Heart left ventricle (tissue), 13 donors: ENCODE results near the gene SRGAP2B.
"Not testable (repeated sequence)": the region's sequence is repeated elsewhere in the genome, so short reads cannot be mapped to it uniquely, and the experiment has no call there.

ENCODE experiments used
- CTCF ChIP-seq, 12 donors: fragments of 200-600 bp; sonication (generic) in 4 of 12; IDR thresholded peaks; one replicate each; pipeline versions ENCODE4 v1.5.0 to v1.8.0; 2018 to 2022; ENCODE audit warnings: antibody characterized with exemption in 12 of 12, mild to moderate bottlenecking in 5 of 12
- POLR2A ChIP-seq, 2 donors: fragments of 450-650 bp; IDR thresholded peaks; one replicate each; pipeline ENCODE4 v1.6.1; 2017; ENCODE audit warnings: antibody characterized with exemption in 2 of 2, mild to moderate bottlenecking in 2 of 2, moderate library complexity in 2 of 2
- donor health status: ischemic (EF 13 %, LVEDD 7.1; RV severe dilation, severe dysfunction).
- donor health status: DM: no; HTN: yes; CAD: no.
- donor health status: DM: no; HTN: no; CAD: no.
- donor health status: ischemic (EF 25% LVEDD 6.9; RV normal size, moderate dysfunction).
- donor health status: ischemic (EF 25% LVEDD 5.7; RV mildly dilated, moderate dysfunction).
- donor health status: ischemic (EF 35%, LVEDD 5.7; RV mildly dilated, moderate dysfunction).
- donor health status: nonischemic (EF 11% LVEDD 7.7; RV severe dilation, severe dysfunction).
- donor health status: DM: yes; HTN: yes; CAD: no.
- donor health status: PGD.
- donor health status: ischemic (EF 29% LVEDD 5.4; RV normal size, mild dysfunction).
- donor health status: nonischemic (EF 23%, LVEDD 6.1; RV moderate dilation, normal function).

GRCh38 chr1:145076877-145077276, 18.3 kb downstream of the SRGAP2B start:
- not testable (repeated sequence) for TF ChIP-seq POLR2A, CTCF (IDR thresholded peaks at IDR 0.05)
